NCI-H2196 treated with DMSO at 0.1 percent for 48 hours (cell line): ENCODE measurements around the gene STX3.
"Not testable (repeated sequence)": the region's sequence is repeated elsewhere in the genome, so short reads cannot be mapped to it uniquely, and the experiment has no call there.

Source experiments
- DNase-seq: peaks from one replicate; lab custom pipeline; 2025; ENCODE audit not compliant: unreplicated experiment; lab: John Stamatoyannopoulos, UW

Gene STX3

DNA sequence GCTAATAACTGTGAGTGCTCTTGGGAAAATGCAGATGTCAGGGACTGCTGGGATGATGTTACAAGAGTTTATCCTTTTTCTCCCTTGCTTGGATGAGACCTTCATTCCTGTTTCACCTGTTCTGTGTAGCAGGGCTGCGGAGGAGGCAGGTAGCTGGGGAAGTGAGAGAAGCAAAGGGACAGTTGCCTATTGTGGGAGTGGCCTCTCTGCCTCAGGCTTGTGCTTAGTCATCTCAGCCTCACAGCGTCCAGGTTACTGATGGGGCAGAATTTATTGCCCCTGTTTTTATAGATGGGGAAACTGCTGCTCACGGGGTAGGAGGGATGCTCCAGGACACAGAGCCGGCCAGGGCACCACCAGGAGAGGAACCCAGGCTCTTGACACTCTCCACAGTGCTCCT is 1.7 kb downstream of the STX3 start:
- DNase-seq = no peak

DNA sequence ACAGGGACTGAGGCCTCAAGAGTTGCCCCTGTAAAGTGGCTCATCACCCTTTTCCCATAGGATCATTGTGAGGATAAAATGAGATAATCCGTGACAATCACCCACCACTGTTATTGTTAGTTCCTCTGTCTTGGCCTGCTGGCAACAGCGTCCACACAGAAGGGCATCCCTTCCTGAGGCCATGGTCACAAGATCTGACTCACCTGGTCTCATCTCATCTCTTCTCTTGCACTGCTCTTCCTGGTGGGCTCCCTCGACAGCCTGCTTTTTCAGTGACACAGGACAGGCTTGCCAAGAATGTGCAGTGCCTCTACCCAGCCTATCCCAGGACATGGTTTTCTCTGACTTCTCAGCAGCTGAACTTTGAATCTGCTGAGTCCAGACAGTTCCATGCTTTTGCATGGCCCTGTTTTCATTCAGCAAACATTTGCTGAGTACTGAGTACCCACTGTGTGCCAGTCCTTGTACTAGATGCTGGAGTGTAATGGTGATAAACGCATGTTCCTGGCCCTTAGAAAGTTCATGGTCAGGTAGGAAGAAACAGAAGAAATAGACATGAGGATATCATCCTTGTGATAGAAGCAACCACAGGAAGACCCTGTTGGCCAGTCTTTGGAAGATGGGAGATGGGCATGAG is 3.3 kb downstream of the STX3 start:
- no peak for DNase-seq

DNA sequence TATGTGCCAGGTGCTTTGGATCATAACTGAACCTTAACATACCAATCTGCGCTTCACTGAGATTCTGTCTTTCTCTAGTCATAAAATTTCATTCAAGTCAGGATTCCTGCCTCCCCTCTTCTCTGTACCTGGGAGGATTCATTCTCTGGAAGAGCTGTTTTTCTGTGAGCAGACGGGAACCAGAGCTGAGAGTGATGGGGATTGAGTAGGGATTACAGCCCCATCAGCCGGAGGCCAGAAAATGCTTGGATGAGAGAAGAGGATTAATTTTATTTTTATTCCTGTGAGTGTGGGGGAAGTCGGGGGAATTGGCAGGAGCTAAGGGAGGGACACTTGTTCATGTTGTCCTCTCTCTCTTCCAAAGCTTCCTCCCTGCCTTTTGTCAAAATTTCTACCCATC is 4.7 kb downstream of the STX3 start:
- no peak for DNase-seq

DNA sequence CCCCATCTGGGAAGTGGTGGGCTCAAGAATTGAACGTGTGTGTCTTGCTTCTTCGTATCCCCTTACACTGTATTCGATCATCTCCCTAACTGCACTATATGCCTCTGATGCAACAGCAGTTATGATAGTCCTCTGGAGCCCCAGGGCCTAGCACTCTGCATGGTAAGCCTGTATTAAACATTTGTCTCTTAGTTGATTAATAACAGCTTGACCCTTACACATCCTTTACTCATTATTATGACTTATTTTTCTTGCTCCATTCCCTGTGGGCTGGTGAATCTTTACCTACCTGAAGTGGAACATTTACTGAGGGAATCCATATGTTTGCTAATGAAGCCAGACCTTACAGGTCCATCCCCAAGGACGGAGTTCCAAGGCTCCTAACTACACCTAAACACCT is 5.6 kb downstream of the STX3 start:
- DNase-seq = no peak

DNA sequence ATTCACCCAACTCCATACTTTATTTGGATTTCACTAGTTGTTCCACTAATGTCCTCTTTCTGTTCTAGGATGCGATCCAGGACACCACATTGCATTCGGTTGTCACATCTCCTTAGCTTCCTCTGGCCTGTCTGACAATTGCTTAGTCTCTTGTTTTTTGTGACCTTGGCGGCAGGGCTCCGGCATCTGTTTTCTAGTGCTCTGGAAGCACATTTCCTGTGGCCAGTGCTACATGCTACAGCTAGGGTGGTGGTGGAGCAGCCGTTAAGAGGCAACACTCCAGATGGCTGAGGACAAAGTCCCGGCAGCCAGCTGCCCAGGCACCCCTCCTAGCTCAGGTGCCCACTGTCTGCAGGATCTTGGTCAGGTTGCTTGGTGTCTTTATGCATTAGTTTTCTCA is 6.8 kb downstream of the STX3 start:
- no peak for DNase-seq

DNA sequence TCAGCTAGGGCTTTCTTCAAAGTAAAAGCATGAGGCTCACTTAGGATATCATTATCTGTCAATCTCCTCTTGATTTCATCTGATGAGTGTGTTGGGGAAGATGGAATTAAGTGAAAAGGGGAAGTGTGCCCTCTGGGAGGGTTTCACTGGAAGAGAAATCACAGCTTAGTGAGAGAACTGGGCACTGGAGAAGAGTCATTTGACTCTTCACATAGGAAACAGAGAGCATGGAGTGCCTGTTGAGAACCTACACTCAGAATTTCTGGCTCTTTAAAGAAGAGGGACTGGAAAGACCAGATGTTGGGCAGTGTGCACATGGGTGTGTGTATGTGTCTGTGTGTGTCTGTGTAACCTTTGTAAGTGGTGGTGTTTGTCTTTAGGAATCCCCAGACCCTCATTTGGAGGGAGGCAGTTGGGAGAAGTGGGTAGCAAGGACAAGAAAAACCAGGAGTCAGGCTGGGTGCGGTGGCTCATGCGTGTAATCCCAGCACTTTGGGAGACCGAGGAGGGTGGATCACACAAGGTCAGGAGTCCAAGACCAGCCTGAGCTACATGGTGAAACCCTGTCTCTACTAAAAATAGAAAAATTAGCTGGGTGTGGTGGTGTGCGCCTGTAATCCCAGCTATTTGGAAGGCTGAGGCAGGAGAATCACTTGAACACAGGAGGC is 10.0 kb downstream of the STX3 start:
- no peak for DNase-seq

DNA sequence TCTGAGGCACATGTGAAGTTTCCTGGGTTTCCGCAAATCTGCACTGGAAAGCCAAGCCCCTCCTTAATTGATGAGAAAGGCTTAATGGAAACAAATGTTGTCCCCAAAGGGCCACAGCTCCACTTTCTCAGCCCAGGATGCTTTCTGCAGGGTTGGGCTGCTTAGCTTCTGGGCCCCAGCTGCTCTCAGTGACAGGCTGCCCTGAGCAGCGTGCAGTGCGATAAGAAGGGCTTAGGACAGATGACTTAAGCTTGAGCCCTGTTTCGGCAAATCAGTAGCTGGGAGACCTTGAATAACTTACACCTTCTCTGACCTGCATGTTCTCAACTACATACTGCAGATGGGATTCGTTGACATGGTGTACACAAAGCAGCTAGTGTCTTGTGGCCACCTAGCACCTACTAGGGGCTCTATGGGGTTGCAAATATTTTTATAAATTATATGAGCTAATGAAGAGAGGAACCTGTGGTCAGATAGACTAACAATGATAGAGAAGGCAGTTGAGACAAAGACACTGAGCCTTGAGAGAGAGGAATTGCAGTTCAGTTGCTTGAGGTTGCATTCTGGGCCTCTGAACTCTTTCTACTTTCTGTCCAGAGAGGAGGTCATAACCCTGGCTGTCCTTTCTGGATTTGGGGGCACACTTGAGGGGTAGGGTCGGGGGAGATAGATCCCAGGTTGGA is 11.5 kb downstream of the STX3 start:
- DNase-seq = no peak

DNA sequence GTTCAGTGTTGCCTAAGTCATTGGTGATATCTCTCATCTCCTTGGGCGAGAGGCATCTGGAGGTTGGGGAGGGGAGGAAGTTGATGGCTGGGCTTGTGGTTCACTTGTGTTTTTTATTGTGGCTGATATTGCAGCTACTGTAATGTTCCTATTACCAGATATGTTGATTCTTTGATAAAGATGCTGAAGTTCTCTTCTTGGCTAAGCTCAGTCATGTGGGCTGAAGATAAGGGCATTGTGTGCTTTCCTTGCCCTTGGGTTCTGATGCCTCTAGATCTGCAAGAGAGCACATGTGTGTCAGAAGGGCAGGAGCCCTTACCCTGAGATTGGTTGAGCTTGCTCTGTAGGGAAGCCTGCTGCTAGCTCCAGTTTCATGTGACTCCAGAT is 12.0 kb downstream of the STX3 start:
- DNase-seq = no peak

DNA sequence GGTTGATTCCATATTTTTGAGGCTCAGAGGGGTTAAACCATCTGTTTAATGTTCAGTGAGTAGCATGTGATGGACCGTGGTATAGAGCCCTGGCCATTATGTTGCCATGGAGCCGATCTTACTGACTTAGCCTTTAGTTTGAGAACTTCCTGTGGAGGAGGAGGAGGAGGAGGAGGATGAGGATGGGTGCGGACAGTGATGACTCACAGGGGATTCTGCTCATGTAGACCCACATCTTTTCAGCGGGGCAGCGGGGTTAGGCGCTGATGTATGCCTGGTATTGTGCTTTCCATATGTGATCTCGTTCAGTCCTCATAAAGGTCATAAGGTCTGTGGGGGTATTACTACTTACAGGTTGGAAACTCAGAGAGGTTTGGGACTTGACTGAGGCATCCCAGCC is 13.9 kb downstream of the STX3 start:
- no peak for DNase-seq

DNA sequence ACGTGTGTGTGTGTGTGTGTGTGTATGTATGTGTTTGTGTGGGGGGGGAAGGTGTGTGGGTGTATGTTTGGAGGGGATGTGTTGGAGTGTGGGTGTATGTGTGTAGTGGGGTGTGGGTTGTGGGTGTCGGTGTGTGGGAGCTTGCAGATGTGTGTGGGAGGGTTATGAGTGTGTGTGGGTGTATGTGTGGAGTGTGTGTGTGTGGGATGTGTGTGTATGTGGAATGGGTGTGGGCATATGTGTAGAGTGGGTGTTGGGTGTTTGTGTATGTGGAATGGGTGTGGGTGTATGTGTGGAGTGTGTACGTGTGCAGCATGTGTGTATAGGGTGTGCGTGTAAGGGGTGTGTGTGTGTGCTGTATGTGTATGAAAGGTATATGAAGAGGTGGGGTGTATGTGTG is 14.7 kb downstream of the STX3 start:
- DNase-seq = no peak

DNA sequence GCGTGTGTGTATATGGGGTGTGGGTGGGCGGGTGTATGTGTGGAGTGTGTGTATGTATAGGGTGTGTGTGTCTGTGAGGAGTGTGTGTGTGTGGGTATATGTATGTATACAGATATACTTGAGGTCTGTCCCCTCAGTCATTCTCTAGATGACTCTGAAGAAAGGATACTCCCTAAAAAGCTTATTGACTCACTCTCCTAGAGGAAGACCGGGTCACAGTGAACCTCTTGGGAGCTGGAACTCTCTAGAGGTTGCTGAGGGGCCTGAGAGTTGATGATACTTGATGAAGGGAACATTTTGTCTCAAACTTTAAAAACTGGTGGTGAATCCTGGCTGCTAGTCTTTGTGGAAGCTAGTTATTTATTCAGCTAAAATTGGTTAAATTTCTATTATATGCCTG is 15.1 kb downstream of the STX3 start:
- DNase-seq = no peak

DNA sequence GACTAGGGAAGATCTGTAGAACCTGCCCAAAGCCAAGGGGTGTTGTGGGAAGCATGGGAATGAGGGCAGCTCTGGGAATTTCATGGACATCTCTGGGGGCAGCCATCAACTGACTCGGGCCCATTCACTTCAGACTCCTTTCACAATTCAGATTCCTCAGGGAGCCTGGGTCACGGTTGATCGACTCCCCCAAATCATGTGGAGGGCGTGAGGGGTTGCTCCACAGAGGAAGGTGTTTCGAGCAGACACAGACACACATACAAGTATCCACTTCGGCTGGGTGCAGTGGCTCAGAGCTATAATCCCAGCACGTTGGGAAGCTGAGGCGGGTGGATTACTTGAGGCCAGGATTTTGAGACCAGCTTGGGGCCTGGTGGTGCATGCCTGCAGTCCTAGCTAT is 15.7 kb downstream of the STX3 start:
- no peak for DNase-seq

DNA sequence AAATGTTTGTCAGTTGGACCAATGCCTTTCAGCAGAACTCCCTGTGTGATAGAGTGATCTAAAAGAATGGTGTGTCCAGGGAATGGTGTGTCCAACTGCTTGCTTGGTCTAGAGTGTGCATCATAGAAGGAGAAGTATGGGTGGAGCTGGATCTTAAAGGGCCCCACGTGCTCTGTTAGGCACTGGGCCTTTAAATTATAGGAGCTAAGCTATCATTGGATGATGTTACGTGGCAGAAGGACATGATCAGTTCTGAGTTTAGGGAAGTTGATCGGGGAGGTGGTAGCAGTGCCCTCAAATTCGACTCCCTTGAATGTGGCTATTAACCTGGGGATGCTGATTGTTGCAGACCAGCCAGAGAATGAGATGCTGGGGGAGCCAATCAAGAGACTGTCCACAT is 16.4 kb downstream of the STX3 start:
- no peak for DNase-seq

DNA sequence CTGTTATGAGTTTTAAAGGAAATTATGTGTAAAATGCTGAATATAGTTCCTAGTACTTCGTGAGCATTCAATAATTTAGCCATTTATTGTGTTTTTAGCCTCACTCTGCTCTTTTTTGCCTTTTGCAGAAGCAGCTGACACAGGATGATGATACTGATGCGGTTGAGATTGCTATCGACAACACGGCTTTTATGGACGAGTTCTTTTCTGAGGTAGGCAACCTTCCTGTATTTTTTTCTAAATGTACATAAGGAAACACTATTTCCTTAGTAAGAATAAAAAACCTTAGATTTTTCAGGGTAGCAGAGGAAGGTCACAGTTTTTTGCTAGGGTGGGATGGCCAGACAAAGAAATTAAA is 17.9 kb downstream of the STX3 start:
- no peak for DNase-seq

DNA sequence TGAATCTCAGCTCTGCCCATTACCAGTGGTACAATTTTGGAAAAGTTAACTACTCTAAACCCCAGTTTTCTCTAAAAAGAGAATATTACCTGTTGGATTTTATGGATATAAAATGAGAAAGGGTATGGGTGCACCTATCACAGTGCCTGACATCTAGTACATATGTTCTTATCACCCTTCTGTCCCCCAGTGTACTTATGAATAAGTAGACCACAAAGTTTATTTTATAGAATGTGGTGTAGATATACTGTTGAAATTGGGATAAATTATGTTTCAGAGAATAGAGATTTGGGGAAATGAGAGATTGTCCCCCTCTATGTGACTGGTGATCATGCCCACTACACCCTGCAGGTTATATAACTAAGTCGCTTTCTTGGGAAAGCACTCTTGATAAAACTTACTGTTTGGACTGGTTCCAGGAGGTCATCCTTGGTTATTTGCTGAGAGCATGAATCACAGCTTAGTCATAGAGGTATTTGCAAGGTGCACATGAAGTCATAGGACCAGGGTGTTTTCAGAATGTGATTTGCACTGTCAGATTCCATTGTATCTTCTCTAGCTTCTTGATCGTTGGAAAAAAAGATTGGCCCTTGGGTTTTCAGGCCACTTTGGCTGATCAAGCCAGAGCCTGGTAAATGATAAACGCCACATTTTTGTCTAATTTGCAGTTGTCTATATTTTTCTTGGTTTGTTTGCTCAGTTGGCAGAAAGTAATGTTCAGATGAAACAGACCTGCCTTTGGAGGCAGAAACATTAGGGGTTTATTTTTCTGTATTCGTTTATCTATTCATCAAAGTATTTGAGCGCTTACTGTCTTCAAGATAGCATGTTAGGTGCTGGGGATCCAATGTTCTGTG is 21.3 kb downstream of the STX3 start:
- no peak for DNase-seq

DNA sequence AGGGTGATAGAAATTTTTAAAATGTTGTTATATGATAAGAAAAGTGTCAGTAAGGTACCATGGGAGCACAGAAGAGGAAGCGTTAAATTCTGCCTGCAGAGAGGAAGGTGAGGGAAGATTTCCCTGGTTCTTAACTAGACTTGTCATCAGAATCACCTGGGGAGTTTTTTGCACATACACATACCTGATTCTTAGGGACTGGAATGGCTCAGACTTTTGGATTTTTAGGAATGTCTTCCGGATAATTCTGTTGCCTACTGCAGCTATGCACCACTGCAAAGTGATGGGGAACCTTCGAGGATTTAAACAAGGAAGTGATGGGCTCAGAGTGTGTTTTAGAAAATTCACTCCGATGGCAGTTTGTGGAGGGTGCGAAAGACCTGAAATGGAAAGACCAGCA is 21.9 kb downstream of the STX3 start:
- no peak for DNase-seq

DNA sequence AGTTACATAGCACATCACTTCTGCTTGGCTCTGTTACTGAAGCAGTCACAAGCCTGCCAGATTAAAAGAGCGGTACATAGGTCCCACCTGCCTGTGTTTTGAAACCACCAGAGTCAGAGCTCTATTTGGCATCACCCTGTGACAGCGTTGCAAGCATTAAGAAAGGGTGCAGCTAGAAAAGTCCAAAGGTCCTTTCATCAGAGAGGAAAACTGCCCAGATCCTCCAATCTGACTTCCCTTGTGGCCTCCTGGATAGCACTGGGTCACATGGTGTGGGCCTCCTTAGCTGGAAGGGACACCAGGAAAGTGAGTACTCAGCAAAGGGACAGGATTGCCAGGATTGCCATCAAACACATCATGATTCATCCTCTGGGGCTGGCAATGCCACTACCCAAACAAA is 22.9 kb downstream of the STX3 start:
- DNase-seq = no peak

DNA sequence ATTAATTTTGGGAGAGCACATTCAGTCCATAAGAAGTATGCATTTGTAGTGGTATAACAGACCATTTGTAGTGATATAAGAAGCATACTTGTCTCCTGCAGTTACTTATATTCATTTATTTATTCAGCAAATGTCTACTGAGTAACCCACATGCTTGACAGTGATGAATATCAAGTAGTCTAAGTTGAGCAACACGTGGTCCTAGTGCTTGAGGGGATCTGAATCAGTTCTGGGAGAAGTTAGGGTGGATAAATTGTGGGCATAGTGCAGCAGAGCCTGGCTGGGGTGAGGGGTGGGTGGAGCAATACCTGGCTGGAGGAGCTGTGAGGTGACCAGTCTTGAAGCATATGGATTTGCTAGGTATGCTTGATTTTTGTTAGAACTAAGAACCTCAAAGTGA is 24.3 kb downstream of the STX3 start:
- DNase-seq = no peak

DNA sequence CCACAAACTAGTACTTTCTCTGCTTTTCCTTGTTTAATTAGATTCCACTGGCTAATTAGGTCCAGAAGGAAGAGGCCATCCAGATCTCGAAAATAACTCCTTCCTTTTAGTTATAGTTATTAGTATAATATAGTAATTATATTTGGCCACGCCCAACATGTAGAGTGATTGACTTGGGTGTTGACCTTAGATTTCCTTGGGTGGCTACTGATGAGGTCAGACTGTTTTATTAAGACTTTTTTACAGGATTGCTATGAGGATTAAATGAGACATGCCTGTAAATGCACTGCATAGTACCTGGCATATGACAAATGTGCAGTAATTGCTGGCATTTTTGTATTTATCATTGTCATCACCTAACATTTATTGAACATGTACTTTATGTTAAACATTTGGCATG is 26.9 kb downstream of the STX3 start:
- no peak for DNase-seq

DNA sequence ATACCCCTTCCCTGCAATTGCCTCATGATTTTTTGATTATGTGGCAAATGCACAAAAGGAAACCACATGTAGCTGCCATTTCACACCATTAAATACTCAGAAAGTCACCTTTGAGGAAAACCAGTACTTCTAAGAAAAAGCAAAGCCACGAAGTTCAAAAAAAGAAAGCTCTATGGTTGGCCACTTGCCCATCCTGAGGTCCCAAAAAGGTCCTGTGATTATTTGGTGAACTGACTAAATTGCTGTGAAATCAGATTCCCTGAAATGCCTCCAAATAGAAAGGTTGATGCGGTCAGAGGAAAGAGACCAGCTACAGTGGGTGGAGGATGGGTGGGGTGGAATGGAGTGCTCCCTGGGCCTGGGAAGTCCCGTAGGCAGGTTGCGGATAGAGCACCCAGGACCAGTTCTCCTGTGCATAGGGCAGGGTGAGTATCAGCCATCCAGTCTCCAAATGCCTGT is 28.5 kb downstream of the STX3 start:
- no peak for DNase-seq

DNA sequence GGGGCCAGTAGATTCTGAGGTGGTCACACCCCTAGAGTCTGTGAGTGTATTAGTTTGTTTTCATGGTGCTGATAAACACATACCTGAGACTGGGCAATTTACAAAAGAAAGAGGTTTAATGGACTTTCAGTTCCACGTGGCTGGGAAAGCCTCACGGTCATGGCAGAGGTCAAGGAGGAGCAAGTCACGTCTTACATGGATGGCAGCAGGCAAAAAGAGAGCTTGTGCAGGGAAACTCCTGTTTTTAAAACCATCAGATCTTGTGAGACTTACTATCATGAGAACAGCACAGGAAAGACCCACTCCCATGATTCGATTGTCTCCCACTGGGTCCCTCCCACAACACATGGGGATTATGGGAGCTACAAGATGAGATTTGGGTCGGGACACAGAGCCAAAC is 29.3 kb downstream of the STX3 start:
- not testable (repeated sequence) for DNase-seq

DNA sequence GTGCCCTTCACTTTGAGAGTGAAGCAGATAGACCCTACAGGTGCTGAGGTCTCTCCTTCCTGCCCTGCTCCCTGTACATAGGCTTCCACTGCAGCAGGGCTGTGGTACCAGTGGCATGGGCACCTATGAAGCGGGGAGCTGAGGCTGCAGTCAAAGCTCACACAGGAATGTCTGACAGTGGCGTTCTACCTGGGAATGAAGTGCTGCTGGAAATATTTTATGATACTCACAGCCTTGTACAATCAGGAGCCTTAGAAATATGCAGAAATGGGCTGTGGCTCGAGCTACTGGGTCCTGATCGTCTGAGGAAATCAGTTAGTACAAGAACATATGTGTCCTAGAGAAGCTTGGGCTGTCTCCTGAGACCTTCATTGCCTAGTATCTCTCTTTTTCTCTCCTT is 30.6 kb downstream of the STX3 start:
- DNase-seq = no peak
